WTC11 (cell line): Measurements from ENCODE around the gene PIGN.

Experiments
- CREB1 ChIP-seq: sonication (generic); formaldehyde crosslinking; IDR thresholded peaks from 2 replicates; pipeline ENCODE4 v1.8.0; 2023; ENCODE audit warnings: mild to moderate bottlenecking, missing genetic modification reagents
- ELF4 ChIP-seq: sonication (generic); formaldehyde crosslinking; IDR thresholded peaks from 2 replicates; pipeline ENCODE4 v1.8.1; 2022; ENCODE audit warnings: low read depth, mild to moderate bottlenecking, moderate library complexity, missing genetic modification reagents
- ETV6 ChIP-seq: sonication (generic); formaldehyde crosslinking; IDR thresholded peaks from 2 replicates; pipeline ENCODE4 v1.8.1; 2022; ENCODE audit warnings: mild to moderate bottlenecking, missing genetic modification reagents
- HMGXB4 ChIP-seq: sonication (generic); formaldehyde crosslinking; IDR thresholded peaks from 2 replicates; pipeline ENCODE4 v1.8.1; 2023; ENCODE audit warnings: mild to moderate bottlenecking, moderate library complexity, missing genetic modification reagents
- JUN ChIP-seq: sonication (generic); formaldehyde crosslinking; IDR thresholded peaks from 2 replicates; pipeline ENCODE4 v1.8.0; 2023; ENCODE audit warnings: mild to moderate bottlenecking, missing genetic modification reagents
- NFYB ChIP-seq: sonication (generic); formaldehyde crosslinking; conservative IDR thresholded peaks from 2 replicates; pipeline ENCODE4 v1.8.0; 2022; ENCODE audit warnings: low read depth, missing genetic modification reagents
- NR2C2 ChIP-seq: sonication (generic); formaldehyde crosslinking; IDR thresholded peaks from 2 replicates; pipeline ENCODE4 v1.8.0; 2022; ENCODE audit warnings: mild to moderate bottlenecking, missing genetic modification reagents
- NR3C1 ChIP-seq: sonication (generic); formaldehyde crosslinking; conservative IDR thresholded peaks from 2 replicates; pipeline ENCODE4 v1.8.1; 2023; ENCODE audit warnings: low read depth, mild to moderate bottlenecking, missing genetic modification reagents
- TCF7 ChIP-seq: sonication (generic); formaldehyde crosslinking; IDR thresholded peaks from 2 replicates; pipeline ENCODE4 v1.8.0; 2022; ENCODE audit warnings: mild to moderate bottlenecking, low read depth, missing genetic modification reagents, moderate library complexity
- TP53 ChIP-seq: sonication (generic); formaldehyde crosslinking; IDR thresholded peaks from 2 replicates; pipeline ENCODE4 v1.8.1; 2023; ENCODE audit warnings: mild to moderate bottlenecking, missing genetic modification reagents
- TF ChIP-seq, protein P1 (sequence below): fragments of 200-600 bp; IDR thresholded peaks from 2 replicates; pipeline ENCODE4 v1.8.0; 2022; ENCODE audit warnings: antibody characterized with exemption
- TF ChIP-seq, protein P2 (sequence below): sonication (generic); formaldehyde crosslinking; IDR thresholded peaks from 2 replicates; pipeline ENCODE4 v1.8.1; 2022; ENCODE audit warnings: mild to moderate bottlenecking, missing genetic modification reagents, moderate library complexity, borderline replicate concordance

GRCh38 chr18:62164310-62164709, 22.5 kb downstream of the PIGN start:
- TF ChIP-seq CREB1 (CRISPR knock-in tag) (no peak), NFYB (CRISPR knock-in tag) (no peak), NR2C2 (CRISPR knock-in tag) (no peak), TCF7 (CRISPR knock-in tag) (no peak), NR3C1 (CRISPR knock-in tag) (no peak), ELF4 (CRISPR knock-in tag) (no peak), ETV6 (CRISPR knock-in tag) (no peak), JUN (CRISPR knock-in tag) (no peak), TP53 (CRISPR knock-in tag) (no peak), HMGXB4 (CRISPR knock-in tag) (no peak)
- TF ChIP-seq, protein P1, sequence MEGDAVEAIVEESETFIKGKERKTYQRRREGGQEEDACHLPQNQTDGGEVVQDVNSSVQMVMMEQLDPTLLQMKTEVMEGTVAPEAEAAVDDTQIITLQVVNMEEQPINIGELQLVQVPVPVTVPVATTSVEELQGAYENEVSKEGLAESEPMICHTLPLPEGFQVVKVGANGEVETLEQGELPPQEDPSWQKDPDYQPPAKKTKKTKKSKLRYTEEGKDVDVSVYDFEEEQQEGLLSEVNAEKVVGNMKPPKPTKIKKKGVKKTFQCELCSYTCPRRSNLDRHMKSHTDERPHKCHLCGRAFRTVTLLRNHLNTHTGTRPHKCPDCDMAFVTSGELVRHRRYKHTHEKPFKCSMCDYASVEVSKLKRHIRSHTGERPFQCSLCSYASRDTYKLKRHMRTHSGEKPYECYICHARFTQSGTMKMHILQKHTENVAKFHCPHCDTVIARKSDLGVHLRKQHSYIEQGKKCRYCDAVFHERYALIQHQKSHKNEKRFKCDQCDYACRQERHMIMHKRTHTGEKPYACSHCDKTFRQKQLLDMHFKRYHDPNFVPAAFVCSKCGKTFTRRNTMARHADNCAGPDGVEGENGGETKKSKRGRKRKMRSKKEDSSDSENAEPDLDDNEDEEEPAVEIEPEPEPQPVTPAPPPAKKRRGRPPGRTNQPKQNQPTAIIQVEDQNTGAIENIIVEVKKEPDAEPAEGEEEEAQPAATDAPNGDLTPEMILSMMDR = no peak
- TF ChIP-seq, protein P2, sequence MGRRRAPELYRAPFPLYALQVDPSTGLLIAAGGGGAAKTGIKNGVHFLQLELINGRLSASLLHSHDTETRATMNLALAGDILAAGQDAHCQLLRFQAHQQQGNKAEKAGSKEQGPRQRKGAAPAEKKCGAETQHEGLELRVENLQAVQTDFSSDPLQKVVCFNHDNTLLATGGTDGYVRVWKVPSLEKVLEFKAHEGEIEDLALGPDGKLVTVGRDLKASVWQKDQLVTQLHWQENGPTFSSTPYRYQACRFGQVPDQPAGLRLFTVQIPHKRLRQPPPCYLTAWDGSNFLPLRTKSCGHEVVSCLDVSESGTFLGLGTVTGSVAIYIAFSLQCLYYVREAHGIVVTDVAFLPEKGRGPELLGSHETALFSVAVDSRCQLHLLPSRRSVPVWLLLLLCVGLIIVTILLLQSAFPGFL (CRISPR knock-in tag) = no peak
